Measurements from ENCODE around the gene KIF2A. TPM values are rescaled to one million over a fixed set of nuclear protein-coding genes. Genes with fewer than 3 reads are reported as not detected.

The KIF2A gene
- total and polyA plus RNA-seq, 2 of the 13 experiments (the other 11 are each of a cell fraction or from before 2014, with no cell fraction given), result 8.5 to 19.2 TPM

GRCh38 chr5:62282064-62282463, 23.9 kb upstream of the KIF2A start:
- H3K9me3 ChIP-seq (ENCODE audit: low read length), result no peaks in the 10 kb centered on the region
- H4K20me1 ChIP-seq (ENCODE audit: insufficient read depth, low read length), result no peaks in the 10 kb centered on the region
- POLR2A ChIA-PET, result no interaction called here
- ATAC-seq (no peak), DNase-seq (ENCODE audit: low spot score) (no peak), FAIRE-seq (no peak)
- no peak overlapping the region for H3K9ac ChIP-seq (ENCODE audit: insufficient read depth, low read depth, low read length)
- H3K27me3 ChIP-seq (ENCODE audit: control insufficient read depth in 1 of 2, insufficient read depth in 2 of 2, low read length in 2 of 2), result no peaks in the 10 kb centered on the region
- no peak overlapping the region for H3K4me3 ChIP-seq (replicated peaks in 1 of 3; ENCODE audit: insufficient read depth in 1 of 3, low read depth in 2 of 3, low read length in 3 of 3)
- TF ChIP-seq FOXA3 (CRISPR knock-in tag; IDR thresholded peaks at IDR 0.05) (no peak), GTF2F1 (IDR thresholded peaks at IDR 0.05; ENCODE audit: low read length) (no peak), POLR2G (IDR thresholded peaks at IDR 0.05; ENCODE audit: low read depth, low read length) (no peak), ZNF275 (CRISPR knock-in tag; IDR thresholded peaks at IDR 0.05; ENCODE audit: borderline replicate concordance) (no peak), TAF15 (IDR thresholded peaks at IDR 0.05; ENCODE audit: low read depth, low read length, poor library complexity, severe bottlenecking) (no peak)
- H3K27ac ChIP-seq (ENCODE audit: extremely low read length, insufficient read depth, low read length), result no peak overlapping the region
- H3K4me1 ChIP-seq (ENCODE audit: insufficient read depth, low read length), result 0 out of 2 replicates have a peak, but pooled peaks cover 7% of the 10 kb centered on the region
- intact Hi-C loops (cut with micrococcal nuclease; ENCODE audit: unreplicated experiment) (no loop called here), in situ Hi-C loops (cut with HindIII; ENCODE audit: extremely low pct_ligation_motif_present, low pct_unique_long_range_greater_than_20kb) (no loop called here)
- 57% methylated on average over 5 of the region's 5 CpGs for WGBS (ENCODE audit: low lambda C conversion rate)
- no peaks in the 10 kb centered on the region for H3K79me2 ChIP-seq (ENCODE audit: insufficient read depth, low read length)
- BruUV-seq (replicated peaks), result no TSS peak
- no peak overlapping the region for H2AFZ ChIP-seq (ENCODE audit: low read length)
- H3K4me2 ChIP-seq (ENCODE audit: low read depth, low read length), result no peak overlapping the region
- H3K36me3 ChIP-seq (replicated peaks in 1 of 2; ENCODE audit: control insufficient read depth in 1 of 2, insufficient read depth in 2 of 2, low read length in 2 of 2), result no peaks in the 10 kb centered on the region
- CTCF ChIA-PET (ENCODE audit: low intra/inter-chr PET ratio, low total read pairs), result no interaction called here

- FAIRE-seq, result no peak
- no peak for DNase-seq (ENCODE audit: low spot score)
- Histone ChIP-seq H3K79me2 (ENCODE audit: insufficient read depth, low read length) (no peaks in the 10 kb centered on the region), H3K36me3 (replicated peaks in 1 of 2; ENCODE audit: control insufficient read depth in 1 of 2, insufficient read depth in 2 of 2, low read length in 2 of 2) (no peaks in the 10 kb centered on the region), H3K9me3 (ENCODE audit: low read length) (no peaks in the 10 kb centered on the region), H3K27ac (ENCODE audit: extremely low read length, insufficient read depth, low read length) (no peak overlapping the region), H3K4me3 (replicated peaks in 1 of 3; ENCODE audit: insufficient read depth in 1 of 3, low read depth in 2 of 3, low read length in 3 of 3) (no peak overlapping the region), H4K20me1 (ENCODE audit: insufficient read depth, low read length) (no peaks in the 10 kb centered on the region), H2AFZ (ENCODE audit: low read length) (no peak overlapping the region), H3K4me1 (ENCODE audit: insufficient read depth, low read length) (0 out of 2 replicates have a peak, but pooled peaks cover 7% of the 10 kb centered on the region), H3K4me2 (ENCODE audit: low read depth, low read length) (no peak overlapping the region), H3K27me3 (ENCODE audit: control insufficient read depth in 1 of 2, insufficient read depth in 2 of 2, low read length in 2 of 2) (no peaks in the 10 kb centered on the region), H3K9ac (ENCODE audit: insufficient read depth, low read depth, low read length) (no peak overlapping the region)
- TF ChIP-seq CEBPB (IDR thresholded peaks at IDR 0.05; ENCODE audit: borderline replicate concordance, low read depth, low read length), result peak; percentile 13; the same call in 1 of the 2 replicates
- no peak for TF ChIP-seq ZNF414 (CRISPR knock-in tag; IDR thresholded peaks at IDR 0.05)
- in situ Hi-C loops (cut with HindIII; ENCODE audit: extremely low pct_ligation_motif_present, low pct_unique_long_range_greater_than_20kb), result no loop called here
- intact Hi-C loops (cut with micrococcal nuclease; ENCODE audit: unreplicated experiment), result no loop called here
- BruUV-seq (replicated peaks), result no TSS peak
- ATAC-seq, result no peak
- POLR2A ChIA-PET, result no interaction called here
- CTCF ChIA-PET (ENCODE audit: low intra/inter-chr PET ratio, low total read pairs), result no interaction called here
These were observed 23.0 kb upstream of the KIF2A start for GRCh38 chr5:62283005-62283404.
